A549 (cell line): Measurements from ENCODE around the gene MBNL1. TPM values are rescaled to one million over a fixed set of nuclear protein-coding genes. Genes with fewer than 3 reads are reported as not detected.
A peak's percentile ranks its signal among the peaks of the same experiment; 100 is the strongest.

Experiments used
- ATAC-seq, 2 experiments: fragments of 200-7000 bp in 1 of 2; fragments of >200 bp in 1 of 2; cut with Nextera tagmentation in 1 of 2; cut with Tn5 transposase in 1 of 2; 3 replicates each; pipeline versions ENCODE4 v1.8.0 to v1.9.1; 2018 to 2020; ENCODE audit warnings: mild to moderate bottlenecking in 1 of 2, moderate library complexity in 1 of 2
- CTCF ChIA-PET: fragments of 300-600 bp; sonication (Branson Sonifier 250); formaldehyde crosslinking; extraction: SDS; loops from one replicate; lab custom pipeline; 2021; ENCODE audit warnings: antibody characterized with exemption, inconsistent platforms; lab: Yijun Ruan, JAX
- POLR2A ChIA-PET: fragments of 350-600 bp; formaldehyde crosslinking; extraction: SDS; loops from one replicate; lab custom pipeline; 2021; ENCODE audit warnings: antibody characterized with exemption, inconsistent platforms; lab: Yijun Ruan, JAX
- DNase-seq, 2 experiments: peaks; one replicate each; pipeline versions ENCODE4 v3.0.0 to v3.0.0-alpha.2; 2011 to 2016; ENCODE audit warnings: low read depth in 1 of 2, low spot score in 1 of 2
- FAIRE-seq: peaks from 2 replicates; lab custom pipeline; 2011; peaks lifted over from hg19 to GRCh38; lab: Jason Lieb, UNC
- H3K27ac ChIP-seq, 2 experiments: fragments of >200 bp; sonication (Bioruptor Twin); formaldehyde crosslinking; 3 replicates each; pipeline ENCODE4 v1.5.1; 2016 to 2017
- H3K4me1 ChIP-seq: fragments of >200 bp; sonication (Bioruptor Twin); formaldehyde crosslinking; 3 replicates; pipeline ENCODE4 v1.6.1; 2016
- H3K4me2 ChIP-seq: fragments of >200 bp; sonication (Bioruptor Twin); formaldehyde crosslinking; 3 replicates; pipeline ENCODE4 v1.6.1; 2016
- H3K4me3 ChIP-seq: fragments of >200 bp; sonication (Bioruptor Twin); formaldehyde crosslinking; 3 replicates; pipeline ENCODE4 v1.5.1; 2016
- H3K9me3 ChIP-seq: fragments of >200 bp; sonication (Bioruptor Twin); formaldehyde crosslinking; 3 replicates; pipeline ENCODE4 v1.6.1; 2016
- BHLHE40 ChIP-seq: IDR thresholded peaks from 2 replicates; pipeline ENCODE4 v1.6.1; 2012; ENCODE audit warnings: low read depth, low read length, inconsistent platforms
- CEBPB ChIP-seq, 2 experiments: fragments of >200 bp in 1 of 2; sonication (Bioruptor Twin) in 1 of 2; formaldehyde crosslinking in 1 of 2; IDR thresholded peaks; 2 replicates each; pipeline ENCODE4 v1.6.1; 2012 to 2016
- CHD2 ChIP-seq: fragments of 150-350 bp; IDR thresholded peaks from 2 replicates; pipeline ENCODE4 v1.6.1; 2014; ENCODE audit warnings: low read length; ENCODE audit not compliant: partially characterized antibody
- CTCF ChIP-seq: fragments of >200 bp; sonication (Bioruptor Twin); formaldehyde crosslinking; IDR thresholded peaks from 3 replicates; pipeline ENCODE4 v1.5.1; 2016
- EHMT2 ChIP-seq: fragments of 200-600 bp; sonication (generic); IDR thresholded peaks from 2 replicates; pipeline ENCODE4 v1.6.1; 2016; ENCODE audit warnings: antibody characterized with exemption, low read depth, mild to moderate bottlenecking, moderate library complexity
- ELK1 ChIP-seq: fragments of 150-350 bp; IDR thresholded peaks from 2 replicates; pipeline ENCODE4 v1.6.1; 2014; ENCODE audit warnings: low read depth, mild to moderate bottlenecking, low read length
- EP300 ChIP-seq, 2 experiments: fragments of >200 bp; sonication (Bioruptor Twin); formaldehyde crosslinking; IDR thresholded peaks; 2 replicates in 1 of 2; 3 replicates in 1 of 2; pipeline ENCODE4 v1.6.1; 2016 to 2017
- ESRRA ChIP-seq: fragments of 150-350 bp; IDR thresholded peaks from 2 replicates; pipeline ENCODE4 v1.6.1; 2014; ENCODE audit warnings: mild to moderate bottlenecking, low read length, borderline replicate concordance
- FOSB ChIP-seq: fragments of 250-450 bp; sonication (Bioruptor Pico); IDR thresholded peaks from 2 replicates; pipeline ENCODE4 v1.5.0; 2020; ENCODE audit warnings: mild to moderate bottlenecking, moderate library complexity
- FOXS1 ChIP-seq: fragments of 250-450 bp; sonication (Bioruptor Pico); IDR thresholded peaks from 2 replicates; pipeline ENCODE4 v1.5.0; 2020; ENCODE audit warnings: mild to moderate bottlenecking, moderate library complexity
- GATA3 ChIP-seq: IDR thresholded peaks from 2 replicates; pipeline ENCODE4 v1.6.1; 2012; ENCODE audit warnings: borderline replicate concordance
- HDAC2 ChIP-seq: fragments of 200-600 bp; sonication (generic); IDR thresholded peaks from 2 replicates; pipeline ENCODE4 v1.6.1; 2016
- HES2 ChIP-seq: fragments of >200 bp; sonication (Bioruptor Twin); formaldehyde crosslinking; IDR thresholded peaks from 2 replicates; pipeline ENCODE4 v1.6.1; 2016
- JUN ChIP-seq, 2 experiments: fragments of >200 bp; sonication (Bioruptor Twin); formaldehyde crosslinking; IDR thresholded peaks; 2 replicates in 1 of 2; 3 replicates in 1 of 2; pipeline ENCODE4 v1.6.1; 2016 to 2017
- MAFK ChIP-seq: fragments of 450-650 bp; IDR thresholded peaks from 2 replicates; pipeline ENCODE4 v1.6.1; 2014; ENCODE audit not compliant: partially characterized antibody
- MAX ChIP-seq: IDR thresholded peaks from 2 replicates; pipeline ENCODE4 v1.6.1; 2012
- MAZ ChIP-seq: fragments of 150-350 bp; IDR thresholded peaks from 2 replicates; pipeline ENCODE4 v1.6.1; 2014; ENCODE audit warnings: antibody characterized with exemption, low read depth, low read length, borderline replicate concordance
- NR3C1 ChIP-seq: fragments of >200 bp; sonication (Bioruptor Twin); formaldehyde crosslinking; IDR thresholded peaks from 3 replicates; pipeline ENCODE4 v1.6.1; 2017
- PHF8 ChIP-seq: fragments of 200-600 bp; sonication (generic); IDR thresholded peaks from 2 replicates; pipeline ENCODE4 v1.6.1; 2016; ENCODE audit warnings: low read depth, mild to moderate bottlenecking, antibody characterized with exemption, moderate library complexity, borderline replicate concordance
- RAD21 ChIP-seq, 2 experiments: fragments of >200 bp in 1 of 2; sonication (Bioruptor Twin) in 1 of 2; formaldehyde crosslinking in 1 of 2; IDR thresholded peaks in 1 of 2; conservative IDR thresholded peaks in 1 of 2; 2 replicates in 1 of 2; 3 replicates in 1 of 2; pipeline ENCODE4 v1.6.1; 2012 to 2018; ENCODE audit warnings: inconsistent platforms in 1 of 2
- RNF2 ChIP-seq: fragments of 200-600 bp; sonication (generic); IDR thresholded peaks from 2 replicates; pipeline ENCODE4 v1.6.1; 2016; ENCODE audit warnings: low read depth, mild to moderate bottlenecking, antibody characterized with exemption, moderate library complexity, borderline replicate concordance
- SMC3 ChIP-seq: fragments of >200 bp; sonication (Bioruptor Twin); formaldehyde crosslinking; IDR thresholded peaks from 3 replicates; pipeline ENCODE4 v1.6.1; 2018; ENCODE audit warnings: inconsistent platforms
- TFCP2L1 ChIP-seq: fragments of 250-450 bp; sonication (Bioruptor Pico); IDR thresholded peaks from 2 replicates; pipeline ENCODE4 v1.5.0; 2021; ENCODE audit warnings: mild to moderate bottlenecking
- USF2 ChIP-seq: fragments of 450-650 bp; IDR thresholded peaks from 2 replicates; pipeline ENCODE4 v1.6.1; 2014; ENCODE audit warnings: antibody characterized with exemption
- ZNF302 ChIP-seq: fragments of 250-450 bp; sonication (Bioruptor Pico); IDR thresholded peaks from 2 replicates; pipeline ENCODE4 v1.9.0; 2021; ENCODE audit warnings: inconsistent platforms, mild to moderate bottlenecking, moderate library complexity
- ZSCAN20 ChIP-seq: fragments of 250-450 bp; sonication (Bioruptor Pico); IDR thresholded peaks from 2 replicates; pipeline ENCODE4 v1.8.0; 2022; ENCODE audit warnings: mild to moderate bottlenecking, moderate library complexity
- WGBS: methylation state at CpG from one replicate; pipeline ENCODE4 v1.1.6; 2017; ENCODE audit errors: missing lambda C conversion rate; 5-methylcytosine and 5-hydroxymethylcytosine counted together
- polyA plus RNA-seq, 4 experiments: library from polyadenylated mRNA; depleted of rRNA in 3 of 4; stranded (reverse); fragments of >200 nt; fragmentation: RNase III in 1 of 4; extraction: RNeasy Plus Mini Kit Qiagen cat#74134 plus additional on column Dnase treatment in 1 of 4; gene quantifications; 2 replicates in 3 of 4; 3 replicates in 1 of 4; pipeline ENCODE4 v1.2.3, GENCODE V29; 2011 to 2017

Gene MBNL1
- polyA plus RNA-seq, 2 of the 4 experiments (the other 2 are of a cell fraction) = 60.5 to 92.5 TPM

- TF ChIP-seq JUN (IDR thresholded peaks at IDR 0.05) = no peak
- peak; percentile 89 for TF ChIP-seq MAFK
- TF ChIP-seq ZSCAN20 (CRISPR knock-in tag) = no peak
- no peak for TF ChIP-seq HES2
- no peak for TF ChIP-seq GATA3
- TF ChIP-seq MAX = no peak
- no peak for TF ChIP-seq EHMT2
- TF ChIP-seq RNF2 = no peak
- POLR2A ChIA-PET = no interaction called here
- Histone ChIP-seq H3K4me2 (no peak overlapping the region), H3K9me3 (no peaks in the 10 kb centered on the region), H3K27ac (no peak overlapping the region), H3K4me1 (0 out of 3 replicates have a peak, but pooled peaks cover 3% of the 10 kb centered on the region), H3K4me3 (no peak overlapping the region)
- FAIRE-seq = no peak
- CTCF ChIA-PET = no interaction called here
- 94% methylated on average over 4 of the region's 4 CpGs for WGBS
- no peak for DNase-seq
- no peak for ATAC-seq
Observed at GRCh38 chr3:152469248-152470025, 200.7 kb downstream of the MBNL1 start.

GRCh38 chr3:152470095-152470494, 201.4 kb downstream of the MBNL1 start:
- Histone ChIP-seq H3K27ac (no peak overlapping the region), H3K4me3 (no peak overlapping the region), H3K4me1 (0 out of 3 replicates have a peak, but pooled peaks cover 3% of the 10 kb centered on the region), H3K4me2 (no peak overlapping the region), H3K9me3 (peaks cover 3% of the 10 kb centered on the region; the same call in 2 of the 3 replicates)
- POLR2A ChIA-PET = interaction anchor here (0.6 kb wide), 1 partner anchor 85 kb away, joined by 3 read pairs; no protein-coding TSS in a partner anchor
- CTCF ChIA-PET = no interaction called here
- 97% methylated on average over 4 of the region's 4 CpGs for WGBS
- FAIRE-seq (no peak), DNase-seq (no peak), ATAC-seq (no peak)
- TF ChIP-seq RAD21 (conservative IDR thresholded peaks at IDR 0.05 in 1 of 2, IDR thresholded peaks at IDR 0.05 in 1 of 2) (no peak), EHMT2 (no peak), MAZ (no peak), EP300 (IDR thresholded peaks at IDR 0.05) (no peak), TFCP2L1 (CRISPR knock-in tag) (no peak)

- Histone ChIP-seq H3K4me1 (0 out of 3 replicates have a peak, but pooled peaks cover 3% of the 10 kb centered on the region), H3K4me3 (no peak overlapping the region), H3K9me3 (peaks cover 11% of the 10 kb centered on the region; the same call in 2 of the 3 replicates), H3K4me2 (no peak overlapping the region), H3K27ac (no peak overlapping the region)
- ATAC-seq = no peak
- TF ChIP-seq ELK1 (no peak), JUN (IDR thresholded peaks at IDR 0.05) (no peak), SMC3 (no peak), USF2 (no peak), MAX (no peak), HDAC2 (no peak), ZNF302 (CRISPR knock-in tag) (no peak), NR3C1 (no peak), BHLHE40 (no peak), CTCF (no peak), FOSB (no peak), ESRRA (no peak), PHF8 (no peak), CEBPB (IDR thresholded peaks at IDR 0.05) (no peak), CHD2 (no peak), FOXS1 (CRISPR knock-in tag) (no peak)
- no peak for DNase-seq
- CTCF ChIA-PET = no interaction called here
- WGBS = 63% methylated on average over 1 of the region's 1 CpG
- POLR2A ChIA-PET = interaction anchor here (0.6 kb wide), 1 partner anchor 84 kb away, joined by 3 read pairs; no protein-coding TSS in a partner anchor
- no peak for FAIRE-seq
Observed at GRCh38 chr3:152470893-152471292, 202.2 kb downstream of the MBNL1 start.
